ENCODE data around the gene MFGE8.
"Not testable (repeated sequence)": the region's sequence is repeated elsewhere in the genome, so short reads cannot be mapped to it uniquely, and the experiment has no call there.

The MFGE8 gene

DNA sequence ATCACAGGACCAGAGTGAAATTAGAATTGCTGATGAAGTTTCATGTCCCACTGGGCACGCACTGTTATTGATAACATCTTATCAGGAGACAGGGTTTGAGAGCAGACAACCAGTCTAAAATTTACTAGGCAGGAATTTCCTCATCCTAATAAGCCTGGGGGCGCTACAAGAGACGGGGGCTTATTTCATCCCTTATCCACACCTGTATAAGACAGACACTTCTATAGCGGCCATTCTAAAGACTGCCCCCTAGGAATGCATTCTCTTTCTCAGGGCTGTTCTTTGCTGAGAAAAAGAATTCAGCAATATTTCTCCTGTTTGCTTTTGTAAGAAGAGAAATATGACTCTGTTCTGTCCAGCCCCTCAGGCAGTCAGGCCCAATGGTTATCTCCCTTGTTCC is 21.3 kb upstream of the MFGE8 start:
- not testable (repeated sequence) for H3K9me3 ChIP-seq (ENCODE audit: control insufficient read depth in 2 of 2, low read length in 2 of 2); H3K4me1 ChIP-seq (ENCODE audit: control insufficient read depth, insufficient read depth, low read length); H3K4me3 ChIP-seq (ENCODE audit: low read length in 2 of 2); H3K36me3 ChIP-seq (ENCODE audit: control insufficient read depth in 2 of 2, insufficient read depth in 2 of 2, low read length in 2 of 2); H3K27me3 ChIP-seq (ENCODE audit: control insufficient read depth in 1 of 2, insufficient read depth in 2 of 2, low read length in 2 of 2); H3K27ac ChIP-seq (ENCODE audit: low read length); H3K9ac ChIP-seq (ENCODE audit: low read length in 2 of 2)

DNA sequence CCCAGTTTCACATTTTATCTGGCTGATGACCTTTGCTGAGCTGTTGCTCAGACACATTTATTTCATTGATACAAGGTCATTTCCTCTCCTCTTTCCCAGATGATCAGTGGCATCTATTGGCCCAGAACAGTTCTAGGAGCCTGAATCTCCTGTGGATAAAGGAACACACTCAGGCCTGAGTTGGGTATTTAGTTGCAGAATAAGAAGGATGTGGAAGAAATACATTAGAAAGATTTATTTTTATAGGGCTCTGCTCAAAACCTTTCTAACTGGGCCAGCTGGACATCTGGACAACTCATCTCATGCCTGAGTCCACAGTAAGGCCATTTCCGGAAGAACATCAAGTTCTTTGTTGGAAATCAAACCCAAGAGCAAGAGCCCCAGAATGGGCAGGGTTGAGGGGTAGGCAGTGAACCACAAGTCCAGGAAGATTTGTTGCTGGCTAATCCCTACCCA is 19.7 kb upstream of the MFGE8 start:
- Histone ChIP-seq H3K4me1 (ENCODE audit: control insufficient read depth, insufficient read depth, low read length) (no peaks in the 10 kb centered on the region), H3K9me3 (ENCODE audit: control insufficient read depth in 2 of 2, low read length in 2 of 2) (no peaks in the 10 kb centered on the region), H3K4me3 (ENCODE audit: low read length in 2 of 2) (no peak overlapping the region), H3K27me3 (ENCODE audit: control insufficient read depth in 1 of 2, insufficient read depth in 2 of 2, low read length in 2 of 2) (no peaks in the 10 kb centered on the region), H3K9ac (ENCODE audit: low read length in 2 of 2) (no peak overlapping the region), H3K27ac (ENCODE audit: low read length) (no peak overlapping the region), H3K36me3 (ENCODE audit: control insufficient read depth in 2 of 2, insufficient read depth in 2 of 2, low read length in 2 of 2) (no peaks in the 10 kb centered on the region)

DNA sequence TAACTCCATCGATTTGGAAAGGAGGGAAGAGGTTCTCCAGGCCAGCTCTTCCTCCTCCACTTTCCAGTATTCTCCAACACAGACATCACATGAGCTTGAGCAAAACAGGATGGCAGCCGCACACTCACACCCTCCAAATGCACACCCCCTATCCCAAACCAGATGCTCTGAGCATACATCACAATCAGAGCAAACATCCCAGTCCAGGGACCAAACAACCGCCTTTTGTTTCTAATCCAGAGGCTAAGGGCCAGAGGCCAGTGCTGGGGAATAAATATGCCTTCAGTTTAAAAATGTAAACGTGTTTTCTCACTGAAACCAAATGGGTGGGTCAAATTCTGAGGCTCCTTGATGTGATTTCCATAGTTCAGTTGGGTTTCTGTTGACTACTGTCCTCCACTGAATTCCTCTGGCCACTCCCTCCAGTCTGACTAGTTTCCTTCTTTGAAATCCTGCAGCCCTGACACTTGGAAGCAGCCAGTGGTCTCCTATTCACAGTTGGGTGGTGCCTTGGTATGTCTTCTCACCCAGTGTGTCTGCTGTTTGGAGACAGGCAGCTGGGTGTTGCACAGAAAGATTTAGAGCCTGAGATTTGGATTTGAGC is 19.2 kb upstream of the MFGE8 start:
- Histone ChIP-seq H3K4me1 (ENCODE audit: control insufficient read depth, insufficient read depth, low read length) (no peaks in the 10 kb centered on the region), H3K27me3 (ENCODE audit: control insufficient read depth in 1 of 2, insufficient read depth in 2 of 2, low read length in 2 of 2) (no peaks in the 10 kb centered on the region), H3K36me3 (ENCODE audit: control insufficient read depth in 2 of 2, insufficient read depth in 2 of 2, low read length in 2 of 2) (no peaks in the 10 kb centered on the region), H3K4me3 (ENCODE audit: low read length in 2 of 2) (no peak overlapping the region), H3K9me3 (ENCODE audit: control insufficient read depth in 2 of 2, low read length in 2 of 2) (no peaks in the 10 kb centered on the region), H3K27ac (ENCODE audit: low read length) (peak overlapping the region; percentile 18), H3K9ac (ENCODE audit: low read length in 2 of 2) (no peak overlapping the region)

GRCh38 chr15:88930579-88930978 is 17.4 kb upstream of the MFGE8 start:
- Histone ChIP-seq H3K4me3 (ENCODE audit: low read length in 2 of 2) (no peak overlapping the region), H3K9me3 (ENCODE audit: control insufficient read depth in 2 of 2, low read length in 2 of 2) (no peaks in the 10 kb centered on the region), H3K4me1 (ENCODE audit: control insufficient read depth, insufficient read depth, low read length) (no peaks in the 10 kb centered on the region), H3K27me3 (ENCODE audit: control insufficient read depth in 1 of 2, insufficient read depth in 2 of 2, low read length in 2 of 2) (no peaks in the 10 kb centered on the region), H3K27ac (ENCODE audit: low read length) (no peak overlapping the region), H3K36me3 (ENCODE audit: control insufficient read depth in 2 of 2, insufficient read depth in 2 of 2, low read length in 2 of 2) (no peaks in the 10 kb centered on the region), H3K9ac (ENCODE audit: low read length in 2 of 2) (no peak overlapping the region)

DNA sequence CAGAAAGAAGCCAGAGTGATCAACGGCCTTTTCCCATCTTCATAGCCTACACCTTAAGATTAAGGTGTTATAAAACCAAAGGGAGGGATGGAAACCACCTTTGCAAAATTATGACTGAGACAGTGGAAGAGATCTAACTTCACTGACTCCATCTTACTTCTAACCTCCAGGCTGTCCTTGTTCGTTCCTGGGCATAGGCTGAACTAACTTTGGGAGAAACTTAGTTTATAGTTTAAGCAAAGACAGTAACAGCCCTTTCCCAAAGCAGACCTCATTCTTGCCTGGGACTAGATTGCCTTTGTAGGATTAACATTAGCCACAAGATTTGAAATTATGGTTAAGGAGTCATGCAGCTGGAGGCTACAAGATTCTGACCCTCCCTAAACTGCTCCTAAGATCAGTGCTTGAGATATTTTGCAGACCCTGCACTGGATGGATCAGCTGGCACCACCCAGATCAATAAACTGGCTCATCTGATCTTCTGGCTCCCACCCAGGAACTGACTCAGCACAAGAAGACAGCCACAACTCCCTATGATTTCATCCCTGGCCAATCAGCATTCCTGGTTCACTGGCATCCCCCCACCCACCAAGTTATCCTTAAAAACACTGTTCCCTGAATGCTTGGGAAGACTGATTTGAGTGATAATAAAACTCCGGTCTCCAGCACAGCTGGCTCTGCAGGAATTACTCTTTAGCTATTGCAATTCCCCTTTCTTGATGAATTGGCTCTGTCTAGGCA is 16.3 kb upstream of the MFGE8 start:
- not testable (repeated sequence) for H3K36me3 ChIP-seq (ENCODE audit: control insufficient read depth in 2 of 2, insufficient read depth in 2 of 2, low read length in 2 of 2); H3K4me1 ChIP-seq (ENCODE audit: control insufficient read depth, insufficient read depth, low read length); H3K9ac ChIP-seq (ENCODE audit: low read length in 2 of 2); H3K4me3 ChIP-seq (ENCODE audit: low read length in 2 of 2); H3K9me3 ChIP-seq (ENCODE audit: control insufficient read depth in 2 of 2, low read length in 2 of 2); H3K27ac ChIP-seq (ENCODE audit: low read length); H3K27me3 ChIP-seq (ENCODE audit: control insufficient read depth in 1 of 2, insufficient read depth in 2 of 2, low read length in 2 of 2)

- not testable (repeated sequence) for H3K9ac ChIP-seq (ENCODE audit: low read length in 2 of 2); H3K27ac ChIP-seq (ENCODE audit: low read length); H3K4me1 ChIP-seq (ENCODE audit: control insufficient read depth, insufficient read depth, low read length); H3K4me3 ChIP-seq (ENCODE audit: low read length in 2 of 2); H3K36me3 ChIP-seq (ENCODE audit: control insufficient read depth in 2 of 2, insufficient read depth in 2 of 2, low read length in 2 of 2); H3K9me3 ChIP-seq (ENCODE audit: control insufficient read depth in 2 of 2, low read length in 2 of 2); H3K27me3 ChIP-seq (ENCODE audit: control insufficient read depth in 1 of 2, insufficient read depth in 2 of 2, low read length in 2 of 2)
Measured at GRCh38 chr15:88928192-88928591, 15.0 kb upstream of the MFGE8 start.

DNA sequence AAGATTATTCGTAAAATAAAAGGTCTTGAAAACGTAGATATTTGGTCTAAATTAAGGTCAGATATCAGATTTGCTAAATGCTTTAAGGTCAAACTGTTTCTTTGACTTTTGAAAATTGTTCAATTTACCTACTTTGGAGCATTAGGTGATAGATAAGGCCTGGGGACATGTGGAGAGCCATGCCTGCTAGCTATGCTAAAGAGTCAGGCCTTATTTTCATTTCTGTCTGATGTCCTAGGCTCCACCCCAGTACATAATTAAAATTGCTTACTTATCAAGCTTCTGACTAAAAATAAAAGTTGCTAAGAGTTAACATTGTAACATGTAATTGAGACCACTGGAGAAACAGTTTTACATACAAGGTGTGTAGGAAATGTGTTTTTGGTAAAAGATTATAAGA is 12.5 kb upstream of the MFGE8 start:
- not testable (repeated sequence) for H3K4me1 ChIP-seq (ENCODE audit: control insufficient read depth, insufficient read depth, low read length); H3K4me3 ChIP-seq (ENCODE audit: low read length in 2 of 2); H3K27me3 ChIP-seq (ENCODE audit: control insufficient read depth in 1 of 2, insufficient read depth in 2 of 2, low read length in 2 of 2); H3K36me3 ChIP-seq (ENCODE audit: control insufficient read depth in 2 of 2, insufficient read depth in 2 of 2, low read length in 2 of 2); H3K27ac ChIP-seq (ENCODE audit: low read length); H3K9me3 ChIP-seq (ENCODE audit: control insufficient read depth in 2 of 2, low read length in 2 of 2); H3K9ac ChIP-seq (ENCODE audit: low read length in 2 of 2)

- H3K9ac ChIP-seq (ENCODE audit: low read length in 2 of 2), result not testable (repeated sequence)
Measured at GRCh38 chr15:88920892-88921435, 7.8 kb upstream of the MFGE8 start.

DNA sequence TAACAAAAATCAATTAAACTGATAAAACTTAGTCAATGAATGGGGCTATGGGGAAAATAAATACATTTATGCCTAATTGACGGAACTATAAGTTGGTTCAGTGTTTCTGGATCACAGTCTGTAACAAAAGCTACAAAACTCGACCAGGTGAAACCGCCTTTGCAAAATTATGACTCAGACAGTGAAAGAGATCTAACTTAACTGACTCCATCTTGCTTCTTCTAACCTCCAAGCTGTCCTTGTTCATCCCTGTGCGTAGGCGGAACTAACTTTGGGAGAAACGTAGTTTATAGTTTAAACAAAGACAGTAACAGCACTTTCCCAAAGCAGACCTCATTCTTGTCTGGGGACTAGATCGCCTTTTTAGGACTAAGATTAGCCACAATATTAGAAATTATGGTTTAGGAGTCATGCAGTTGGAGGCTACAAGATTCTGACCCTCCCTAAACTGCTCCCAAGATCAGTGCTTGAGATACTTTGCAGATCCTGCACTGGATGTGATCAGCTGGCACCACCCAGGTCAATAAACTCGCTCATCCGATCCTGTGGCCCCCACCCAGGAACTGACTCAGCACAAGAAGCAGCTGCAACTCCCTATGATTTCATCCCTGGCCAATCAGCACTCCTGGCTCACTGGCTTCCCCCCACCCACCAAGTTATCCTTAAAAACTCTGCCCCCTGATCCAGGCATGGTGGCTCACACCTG is 7.2 kb upstream of the MFGE8 start:
- Histone ChIP-seq H3K9ac (ENCODE audit: low read length in 2 of 2) (no peak overlapping the region), H3K36me3 (ENCODE audit: control insufficient read depth in 2 of 2, insufficient read depth in 2 of 2, low read length in 2 of 2) (no peaks in the 10 kb centered on the region), H3K4me3 (ENCODE audit: low read length in 2 of 2) (no peak overlapping the region), H3K27me3 (ENCODE audit: control insufficient read depth in 1 of 2, insufficient read depth in 2 of 2, low read length in 2 of 2) (no peaks in the 10 kb centered on the region), H3K4me1 (ENCODE audit: control insufficient read depth, insufficient read depth, low read length) (no peaks in the 10 kb centered on the region), H3K27ac (ENCODE audit: low read length) (no peak overlapping the region), H3K9me3 (ENCODE audit: control insufficient read depth in 2 of 2, low read length in 2 of 2) (no peaks in the 10 kb centered on the region)

More at GRCh38 chr15:88920892-88921435, 7.8 kb upstream of the MFGE8 start:
- not testable (repeated sequence) for H3K4me1 ChIP-seq (ENCODE audit: control insufficient read depth, insufficient read depth, low read length); H3K27me3 ChIP-seq (ENCODE audit: control insufficient read depth in 1 of 2, insufficient read depth in 2 of 2, low read length in 2 of 2); H3K9me3 ChIP-seq (ENCODE audit: control insufficient read depth in 2 of 2, low read length in 2 of 2); H3K4me3 ChIP-seq (ENCODE audit: low read length in 2 of 2); H3K36me3 ChIP-seq (ENCODE audit: control insufficient read depth in 2 of 2, insufficient read depth in 2 of 2, low read length in 2 of 2); H3K27ac ChIP-seq (ENCODE audit: low read length)

DNA sequence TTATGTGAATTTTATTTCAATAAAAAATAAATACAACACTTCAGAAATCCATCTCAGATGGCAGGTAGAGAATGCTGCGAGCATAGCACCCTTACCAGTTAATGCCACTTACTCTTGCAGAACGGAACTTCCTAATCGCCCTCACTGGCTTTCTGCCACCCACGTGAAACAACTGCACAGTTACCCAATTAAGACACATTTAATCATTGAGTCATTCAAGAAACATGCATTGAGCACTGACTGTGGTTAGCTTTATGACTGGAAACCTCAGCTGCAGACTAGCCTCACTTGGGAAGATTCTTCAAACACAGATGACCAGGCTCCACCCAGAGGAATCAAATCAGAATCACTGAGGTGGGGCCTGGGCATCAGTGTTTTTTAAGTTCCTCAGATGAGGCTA is 5.6 kb upstream of the MFGE8 start:
- H3K4me3 ChIP-seq (ENCODE audit: low read length in 2 of 2), result no peak overlapping the region
- no peaks in the 10 kb centered on the region for H3K27me3 ChIP-seq (ENCODE audit: control insufficient read depth in 1 of 2, insufficient read depth in 2 of 2, low read length in 2 of 2)
- no peak overlapping the region for H3K27ac ChIP-seq (ENCODE audit: low read length)
- H3K9ac ChIP-seq (ENCODE audit: low read length in 2 of 2), result no peak overlapping the region
- no peaks in the 10 kb centered on the region for H3K9me3 ChIP-seq (ENCODE audit: control insufficient read depth in 2 of 2, low read length in 2 of 2)
- peaks cover under 1% of the 10 kb centered on the region for H3K4me1 ChIP-seq (ENCODE audit: control insufficient read depth, insufficient read depth, low read length)
- H3K36me3 ChIP-seq (ENCODE audit: control insufficient read depth in 2 of 2, insufficient read depth in 2 of 2, low read length in 2 of 2), result no peaks in the 10 kb centered on the region

DNA sequence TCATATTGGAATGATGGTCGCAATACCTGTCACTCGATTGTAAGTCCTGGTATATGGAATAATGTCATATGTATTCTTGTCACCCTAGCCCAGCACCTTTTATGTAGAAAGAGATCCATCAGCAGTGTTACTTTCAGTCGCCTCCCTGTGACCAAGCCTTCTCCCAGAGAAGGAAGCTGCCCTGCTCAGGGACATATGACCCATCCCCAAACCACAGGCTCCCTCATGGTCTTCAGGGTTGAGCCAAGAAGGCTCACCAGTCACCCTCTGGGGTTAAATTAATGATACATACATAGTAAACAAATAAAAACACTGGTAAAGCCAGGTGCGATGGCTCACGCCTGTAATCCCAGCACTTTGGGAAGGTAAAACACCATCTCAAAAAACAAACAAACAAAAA is 4.6 kb upstream of the MFGE8 start:
- no peak overlapping the region for H3K27ac ChIP-seq (ENCODE audit: low read length)
- H3K27me3 ChIP-seq (ENCODE audit: control insufficient read depth in 1 of 2, insufficient read depth in 2 of 2, low read length in 2 of 2), result no peaks in the 10 kb centered on the region
- H3K9me3 ChIP-seq (ENCODE audit: control insufficient read depth in 2 of 2, low read length in 2 of 2), result no peaks in the 10 kb centered on the region
- no peak overlapping the region for H3K4me3 ChIP-seq (ENCODE audit: low read length in 2 of 2)
- no peak overlapping the region for H3K9ac ChIP-seq (ENCODE audit: low read length in 2 of 2)
- H3K36me3 ChIP-seq (ENCODE audit: control insufficient read depth in 2 of 2, insufficient read depth in 2 of 2, low read length in 2 of 2), result no peaks in the 10 kb centered on the region
- H3K4me1 ChIP-seq (ENCODE audit: control insufficient read depth, insufficient read depth, low read length), result peaks cover 4% of the 10 kb centered on the region
